ENCODE measurements around the gene ETFA. TPM values are rescaled to one million over a fixed set of nuclear protein-coding genes. Genes with fewer than 3 reads are reported as not detected.

Gene ETFA
- total RNA-seq, 2 experiments from 2014 or later, result 182 to 184 TPM

GRCh38 chr15:76341366-76342057, 30.2 kb upstream of the ETFA start:
- POLR2A ChIA-PET, result no interaction called here
- CTCF ChIA-PET, result interaction anchor here (0.9 to 1.8 kb wide), 2 partner anchors 144 to 155 kb away, joined by 3 to 4 read pairs; no protein-coding TSS in a partner anchor

- POLR2A ChIA-PET, result no interaction called here
- CTCF ChIA-PET, result interaction anchor here (1.8 kb wide), 1 partner anchor 155 kb away, joined by 4 read pairs; no protein-coding TSS in a partner anchor
These were observed 29.6 kb upstream of the ETFA start for GRCh38 chr15:76340803-76341365.

GRCh38 chr15:76340198-76340802, 29.0 kb upstream of the ETFA start:
- ChIA-PET POLR2A (interaction anchor here (0.7 kb wide), 1 partner anchor 155 kb away, joined by 5 read pairs; no protein-coding TSS in a partner anchor), CTCF (no interaction called here)

- POLR2A ChIA-PET, result interaction anchor here (0.7 kb wide), 1 partner anchor 155 kb away, joined by 5 read pairs; no protein-coding TSS in a partner anchor
- CTCF ChIA-PET, result no interaction called here
These were observed 28.3 kb upstream of the ETFA start for GRCh38 chr15:76339305-76340197.

- ChIA-PET CTCF (no interaction called here), POLR2A (interaction anchor here (1.1 kb wide), 1 partner anchor 49 kb away, joined by 5 read pairs; no protein-coding TSS in a partner anchor)
These were observed 27.4 kb upstream of the ETFA start for GRCh38 chr15:76338486-76339304.

DNA sequence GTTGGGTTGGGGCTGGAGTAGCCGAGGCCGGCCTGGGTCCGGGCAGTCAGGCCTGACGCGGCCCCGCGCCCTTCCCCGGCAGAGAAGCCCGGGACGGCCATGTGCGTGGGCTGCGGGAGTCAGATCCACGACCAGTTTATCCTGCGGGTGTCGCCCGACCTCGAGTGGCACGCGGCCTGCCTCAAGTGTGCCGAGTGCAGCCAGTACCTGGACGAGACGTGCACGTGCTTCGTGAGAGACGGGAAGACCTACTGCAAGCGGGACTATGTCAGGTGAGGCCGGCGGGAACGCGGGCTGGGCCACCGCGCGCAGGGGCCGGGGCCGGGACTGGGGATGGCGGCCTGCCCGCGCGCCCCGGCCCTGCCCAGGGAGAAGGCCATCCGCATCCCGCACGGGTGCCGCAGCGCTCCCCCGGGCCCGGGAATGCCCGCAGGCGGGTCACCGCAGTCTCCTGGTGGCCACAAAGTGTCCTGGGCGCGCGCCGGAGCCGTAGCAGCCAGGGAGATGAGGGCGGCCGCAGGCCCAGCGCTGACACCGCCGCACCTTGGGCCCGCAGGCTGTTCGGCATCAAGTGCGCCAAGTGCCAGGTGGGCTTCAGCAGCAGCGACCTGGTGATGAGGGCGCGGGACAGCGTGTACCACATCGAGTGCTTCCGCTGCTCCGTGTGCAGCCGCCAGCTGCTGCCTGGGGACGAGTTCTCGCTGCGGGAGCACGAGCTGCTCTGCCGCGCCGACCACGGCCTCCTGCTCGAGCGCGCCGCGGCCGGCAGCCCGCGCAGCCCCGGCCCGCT, 26.6 kb upstream of the ETFA start:
- ChIA-PET POLR2A (interaction anchor here (1.1 kb wide), 1 partner anchor 49 kb away, joined by 5 read pairs; no protein-coding TSS in a partner anchor), CTCF (interaction anchor here (0.6 kb wide), 1 partner anchor 107 kb away, joined by 3 read pairs; no protein-coding TSS in a partner anchor)

DNA sequence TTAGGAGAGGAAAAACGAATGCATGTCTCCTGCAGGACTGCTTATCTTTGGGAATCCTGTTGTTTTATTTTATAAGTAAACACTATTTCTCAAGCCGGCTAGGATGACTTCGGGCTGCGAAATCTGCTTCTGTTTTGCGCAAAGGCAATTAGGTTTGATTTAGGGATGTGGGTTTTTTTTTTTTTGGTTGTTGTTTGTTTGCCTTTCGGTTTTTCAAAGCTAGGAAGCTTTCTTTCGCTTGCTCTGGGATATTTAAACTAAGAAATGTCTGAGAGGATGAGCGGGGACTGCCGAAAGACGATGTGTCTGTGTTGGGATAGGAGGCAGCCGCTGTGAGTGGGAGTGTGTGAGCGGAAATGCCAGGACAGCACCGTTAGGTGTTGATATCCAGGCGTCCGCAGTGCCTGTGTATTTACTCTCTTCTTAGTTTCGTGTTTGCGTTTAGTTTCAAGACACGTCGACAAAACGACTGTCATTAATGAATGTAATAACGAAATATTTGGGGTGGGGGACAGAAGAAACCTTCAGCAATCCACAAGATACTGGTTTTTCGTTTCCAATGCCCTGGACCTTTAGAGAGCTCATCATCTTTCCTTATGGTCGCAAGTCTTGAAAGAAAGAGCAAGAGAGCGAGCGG, 25.9 kb upstream of the ETFA start:
- CTCF ChIA-PET, result interaction anchor here (0.6 kb wide), 1 partner anchor 107 kb away, joined by 3 read pairs; no protein-coding TSS in a partner anchor
- POLR2A ChIA-PET, result no interaction called here

GRCh38 chr15:76336254-76337058, 25.2 kb upstream of the ETFA start, which contains the start of gene ISL2:
Gene ISL2 (plus strand): TSS chr15:76336773. CDS start chr15:76336884, 111 bp downstream.
- POLR2A ChIA-PET, result no interaction called here
- CTCF ChIA-PET, result interaction anchor here (0.6 to 1.3 kb wide), 3 partner anchors 197 to 518 kb away, joined by 3 read pairs; no protein-coding TSS in a partner anchor

- POLR2A ChIA-PET, result no interaction called here
These were observed 24.3 kb upstream of the ETFA start for GRCh38 chr15:76335307-76336253.

GRCh38 chr15:76334438-76335306, 23.4 kb upstream of the ETFA start:
- CTCF ChIA-PET, result interaction anchor here (0.6 to 1.3 kb wide), 4 partner anchors 9 to 91 kb away, joined by 3 read pairs; no protein-coding TSS in a partner anchor
- POLR2A ChIA-PET, result no interaction called here

More at GRCh38 chr15:76335307-76336253, 24.3 kb upstream of the ETFA start:
- CTCF ChIA-PET, result interaction anchor here (0.6 to 1.3 kb wide), 5 partner anchors 9 to 519 kb away, joined by 3 read pairs; no protein-coding TSS in a partner anchor

GRCh38 chr15:76333720-76334437, 22.6 kb upstream of the ETFA start:
- ChIA-PET CTCF (interaction anchor here (0.8 to 1.3 kb wide), 2 partner anchors 8 to 90 kb away, joined by 3 read pairs; no protein-coding TSS in a partner anchor), POLR2A (no interaction called here)

DNA sequence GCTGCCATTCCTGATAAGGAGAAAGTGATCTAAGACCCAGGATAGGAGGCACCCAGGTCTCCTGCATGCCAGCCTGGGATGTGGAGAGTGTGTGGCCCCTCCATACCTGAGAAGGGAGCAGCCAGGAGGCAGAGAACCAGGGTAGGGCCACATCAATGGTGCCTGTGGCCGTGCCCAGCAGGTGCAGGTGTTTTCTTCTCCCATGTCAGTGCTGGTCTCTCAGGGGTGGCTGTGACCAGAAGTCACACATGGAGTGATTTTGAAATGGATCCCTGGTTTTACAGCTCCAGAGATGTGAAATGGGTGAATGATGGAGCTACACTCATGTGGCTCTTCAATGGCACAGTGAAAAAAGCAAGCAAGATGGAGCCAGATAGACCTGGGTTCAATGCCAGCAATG, 22.0 kb upstream of the ETFA start:
- ChIA-PET CTCF (no interaction called here), POLR2A (no interaction called here)

DNA sequence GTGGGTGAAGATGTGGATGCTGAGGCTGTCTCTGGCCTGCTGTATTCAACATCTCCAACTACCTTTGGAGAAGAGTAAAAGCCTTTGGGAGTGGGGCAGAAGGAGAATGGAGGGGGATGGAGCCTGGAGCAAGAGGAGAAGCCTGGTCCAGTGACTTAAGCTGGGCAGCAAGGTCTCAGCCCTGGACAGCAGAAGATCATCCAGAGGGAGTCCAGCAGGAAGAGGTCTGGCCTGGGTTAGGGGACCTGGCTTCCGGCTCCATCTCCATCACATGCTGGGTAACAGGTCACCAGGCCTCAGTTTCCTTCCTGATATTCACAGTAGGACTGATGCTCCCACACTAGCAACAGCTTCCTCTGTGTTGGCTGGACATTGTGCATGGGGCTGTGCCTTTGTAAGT, 21.5 kb upstream of the ETFA start:
- ChIA-PET CTCF (no interaction called here), POLR2A (no interaction called here)
